Spleen (tissue), 7 donors: ENCODE measurements around the gene CCNQ.

Experiments used
- CTCF ChIP-seq, 11 experiments: fragments of 200-600 bp in 7 of 11; fragments of 450-650 bp in 4 of 11; sonication (generic) in 4 of 11; IDR thresholded peaks in 8 of 11; conservative IDR thresholded peaks in 3 of 11; 1 replicate in 7 of 11; 2 replicates in 4 of 11; pipeline versions ENCODE4 v1.4.0 to v1.8.0; 2016 to 2021; ENCODE audit warnings: antibody characterized with exemption in 11 of 11, inconsistent platforms in 4 of 11, mild to moderate bottlenecking in 1 of 11
- POLR2A ChIP-seq, 3 donors: fragments of 450-650 bp; IDR thresholded peaks; one replicate each; pipeline ENCODE4 v1.5.1; 2017; ENCODE audit warnings: antibody characterized with exemption in 3 of 3, mild to moderate bottlenecking in 1 of 3
- POLR2AphosphoS5 ChIP-seq, 3 donors: sonication (generic); formaldehyde crosslinking; IDR thresholded peaks; one replicate each; pipeline ENCODE4 v1.5.1; 2017; ENCODE audit warnings: antibody characterized with exemption in 3 of 3
- donor health status: DM: no; HTN: no; CAD: no; lungs with moderate emphysema.
- donor health status: DM: no; HTN: no; CAD: no.
- donor health status: DM: no; HTN: no; CAD: no.

GRCh38 chrX:153638041-153638371 lies 39.1 kb upstream of the CCNQ start:
- TF ChIP-seq POLR2A (IDR thresholded peaks at IDR 0.05), result no peak
- TF ChIP-seq POLR2AphosphoS5 (IDR thresholded peaks at IDR 0.05), result no peak
- no peak for TF ChIP-seq CTCF (IDR thresholded peaks at IDR 0.05 in 8 of 11, conservative IDR thresholded peaks at IDR 0.05 in 3 of 11)
